HG03280 (cell line): ENCODE measurements around the gene MXD1.
"Not testable (repeated sequence)": the region's sequence is repeated elsewhere in the genome, so short reads cannot be mapped to it uniquely, and the experiment has no call there.

ENCODE experiments used
- ATAC-seq: cut with Tn5 transposase; IDR thresholded peaks from one replicate; pipeline ENCODE4 v1.9.1; 2021; ENCODE audit warnings: mild to moderate bottlenecking, moderate library complexity; ENCODE audit not compliant: unreplicated experiment

The MXD1 gene

GRCh38 chr2:69914950-69915945 lies at the start of gene MXD1:
Gene MXD1 (plus strand): TSS chr2:69915109. CDS start chr2:69915331, 222 bp downstream.
- no peak for ATAC-seq

GRCh38 chr2:69888451-69888850 lies 26.5 kb upstream of the MXD1 start:
- ATAC-seq: no peak

- no peak for ATAC-seq
Observed at GRCh38 chr2:69889302-69889701, 25.6 kb upstream of the MXD1 start.

GRCh38 chr2:69890881-69891280 lies 24.0 kb upstream of the MXD1 start:
- no peak for ATAC-seq

- ATAC-seq: not testable (repeated sequence)
Observed at GRCh38 chr2:69892838-69893424, 22.0 kb upstream of the MXD1 start.

GRCh38 chr2:69893684-69894551 lies 21.0 kb upstream of the MXD1 start, which contains the start of gene SNRNP27:
Gene SNRNP27 (plus strand): TSS chr2:69893956. CDS start chr2:69893985, 29 bp downstream.
- peak; percentile 68 for ATAC-seq

GRCh38 chr2:69894737-69895136 lies 20.2 kb upstream of the MXD1 start:
- ATAC-seq: not testable (repeated sequence)

GRCh38 chr2:69902213-69902922 lies 12.5 kb upstream of the MXD1 start:
- ATAC-seq: no peak

- no peak for ATAC-seq
Observed at GRCh38 chr2:69907216-69907615, 7.7 kb upstream of the MXD1 start.

- no peak for ATAC-seq
Observed at GRCh38 chr2:69911985-69912563, 2.8 kb upstream of the MXD1 start.

GRCh38 chr2:69914164-69914949 lies 552 bp upstream of the MXD1 start:
- peak; percentile 85 for ATAC-seq

- ATAC-seq: no peak
Observed at GRCh38 chr2:69916106-69916505, 1.2 kb downstream of the MXD1 start.

GRCh38 chr2:69917852-69918251 lies 2.9 kb downstream of the MXD1 start:
- ATAC-seq: no peak

- ATAC-seq: no peak
Observed at GRCh38 chr2:69918401-69918800, 3.5 kb downstream of the MXD1 start.

GRCh38 chr2:69923116-69923515 lies 8.2 kb downstream of the MXD1 start:
- no peak for ATAC-seq

- no peak for ATAC-seq
Observed at GRCh38 chr2:69926849-69927515, 12.1 kb downstream of the MXD1 start.

- no peak for ATAC-seq
Observed at GRCh38 chr2:69931832-69932595, 17.1 kb downstream of the MXD1 start.

GRCh38 chr2:69932596-69932922 lies 17.6 kb downstream of the MXD1 start:
- no peak for ATAC-seq
